ENCODE measurements around the gene EPHA2.

EPHA2 gene

DNA sequence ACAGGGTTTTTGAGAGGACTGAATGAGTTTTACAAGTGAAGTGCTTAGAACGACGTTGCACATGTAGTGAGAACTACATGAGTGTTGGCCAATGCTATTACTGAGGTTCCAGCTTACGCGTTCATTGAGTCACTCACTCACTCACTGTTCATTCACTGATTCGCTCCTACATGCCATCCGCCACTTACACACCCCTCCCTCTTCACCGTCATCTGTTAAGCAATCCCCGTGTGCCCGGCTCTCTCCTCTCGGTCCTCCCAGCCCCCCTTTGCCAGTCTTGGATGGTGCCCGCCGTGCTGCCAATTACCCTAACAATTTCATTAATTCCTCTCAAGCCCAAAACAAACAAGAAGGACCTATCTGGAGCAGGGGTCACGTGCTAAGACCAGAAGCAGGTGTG, 27.3 kb upstream of the EPHA2 start:
- DNase-seq (no peak), ATAC-seq (ENCODE audit: insufficient read depth, low read depth) (no peak)
- Histone ChIP-seq H3K4me3 (ENCODE audit: low read depth in 1 of 2, low read length in 2 of 2) (no peak overlapping the region), H3K27me3 (ENCODE audit: insufficient read depth, low read length, poor library complexity) (no peaks in the 10 kb centered on the region), H3K36me3 (ENCODE audit: insufficient read depth, low read length) (no peaks in the 10 kb centered on the region), H3K4me2 (ENCODE audit: insufficient read depth, low read length) (no peak overlapping the region), H3K27ac (ENCODE audit: low read length) (no peak overlapping the region), H3K4me1 (ENCODE audit: insufficient read depth, low read length) (no peaks in the 10 kb centered on the region), H3K9me3 (ENCODE audit: insufficient read depth, low read length, severe bottlenecking) (no peaks in the 10 kb centered on the region), H3K79me2 (ENCODE audit: insufficient read depth, low read length) (no peaks in the 10 kb centered on the region), H3K9ac (ENCODE audit: low read depth, low read length) (no peak overlapping the region), H4K20me1 (ENCODE audit: insufficient read depth, low read length) (no peaks in the 10 kb centered on the region; the same call in 1 of the 2 replicates), H2AFZ (ENCODE audit: low read depth, low read length) (no peak overlapping the region)
- no peak for TF ChIP-seq EZH2 (IDR thresholded peaks at IDR 0.05; ENCODE audit: borderline replicate concordance, low read depth, low read length, severe bottlenecking)
- no peak for TF ChIP-seq CTCF (IDR thresholded peaks at IDR 0.05; ENCODE audit: borderline replicate concordance, extremely low read depth, low read length, poor library complexity, severe bottlenecking)

GRCh38 chr1:16181887-16182719, 26.2 kb upstream of the EPHA2 start:
- Histone ChIP-seq H3K27ac (ENCODE audit: low read length) (no peak overlapping the region), H3K4me1 (ENCODE audit: insufficient read depth, low read length) (no peaks in the 10 kb centered on the region), H4K20me1 (ENCODE audit: insufficient read depth, low read length) (no peaks in the 10 kb centered on the region; the same call in 1 of the 2 replicates), H3K79me2 (ENCODE audit: insufficient read depth, low read length) (no peaks in the 10 kb centered on the region), H2AFZ (ENCODE audit: low read depth, low read length) (no peak overlapping the region), H3K9ac (ENCODE audit: low read depth, low read length) (no peak overlapping the region), H3K9me3 (ENCODE audit: insufficient read depth, low read length, severe bottlenecking) (no peaks in the 10 kb centered on the region), H3K27me3 (ENCODE audit: insufficient read depth, low read length, poor library complexity) (no peaks in the 10 kb centered on the region), H3K4me2 (ENCODE audit: insufficient read depth, low read length) (no peak overlapping the region), H3K4me3 (ENCODE audit: low read depth in 1 of 2, low read length in 2 of 2) (no peak overlapping the region), H3K36me3 (ENCODE audit: insufficient read depth, low read length) (no peaks in the 10 kb centered on the region)
- DNase-seq: no peak
- ATAC-seq (ENCODE audit: insufficient read depth, low read depth): no peak
- TF ChIP-seq CTCF (IDR thresholded peaks at IDR 0.05; ENCODE audit: borderline replicate concordance, extremely low read depth, low read length, poor library complexity, severe bottlenecking) (no peak), EZH2 (IDR thresholded peaks at IDR 0.05; ENCODE audit: borderline replicate concordance, low read depth, low read length, severe bottlenecking) (no peak)

DNA sequence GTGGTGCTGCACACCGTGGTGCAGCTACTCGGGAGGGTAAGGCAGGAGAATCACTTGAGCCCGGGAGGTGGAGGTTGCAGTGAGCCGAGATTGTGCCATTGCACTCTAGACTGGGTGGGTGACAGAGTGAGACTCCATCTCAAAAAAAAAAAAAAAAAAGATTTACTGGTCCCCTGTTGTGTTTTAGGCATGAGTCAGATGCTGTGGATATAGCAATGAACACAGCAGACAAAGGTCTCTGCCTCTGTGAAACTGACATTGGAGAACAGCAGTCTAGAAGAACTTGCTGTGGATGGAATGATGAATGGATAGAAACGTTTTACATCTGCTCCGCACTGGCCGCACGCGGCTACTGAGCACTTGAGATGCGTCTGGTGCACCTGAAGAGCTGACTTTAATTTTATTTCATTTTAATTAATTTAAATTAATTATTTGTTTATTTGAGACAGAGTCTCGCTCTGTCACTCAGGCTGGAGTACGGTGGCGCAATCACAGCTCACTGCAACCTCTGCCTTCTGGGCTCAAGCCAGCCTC, 24.5 kb upstream of the EPHA2 start:
- Histone ChIP-seq H3K9me3 (ENCODE audit: insufficient read depth, low read length, severe bottlenecking) (no peaks in the 10 kb centered on the region), H3K36me3 (ENCODE audit: insufficient read depth, low read length) (no peaks in the 10 kb centered on the region), H4K20me1 (ENCODE audit: insufficient read depth, low read length) (no peaks in the 10 kb centered on the region; the same call in 1 of the 2 replicates), H3K4me2 (ENCODE audit: insufficient read depth, low read length) (no peak overlapping the region), H3K27ac (ENCODE audit: low read length) (no peak overlapping the region), H2AFZ (ENCODE audit: low read depth, low read length) (no peak overlapping the region), H3K4me3 (ENCODE audit: low read depth in 1 of 2, low read length in 2 of 2) (no peak overlapping the region), H3K27me3 (ENCODE audit: insufficient read depth, low read length, poor library complexity) (no peaks in the 10 kb centered on the region), H3K9ac (ENCODE audit: low read depth, low read length) (no peak overlapping the region), H3K4me1 (ENCODE audit: insufficient read depth, low read length) (no peaks in the 10 kb centered on the region), H3K79me2 (ENCODE audit: insufficient read depth, low read length) (no peaks in the 10 kb centered on the region)
- ATAC-seq (ENCODE audit: insufficient read depth, low read depth) (no peak), DNase-seq (no peak)
- TF ChIP-seq CTCF (IDR thresholded peaks at IDR 0.05; ENCODE audit: borderline replicate concordance, extremely low read depth, low read length, poor library complexity, severe bottlenecking) (no peak), EZH2 (IDR thresholded peaks at IDR 0.05; ENCODE audit: borderline replicate concordance, low read depth, low read length, severe bottlenecking) (no peak)

Measured in DND-41 (cell line).